A549 treated with RU486 at 1 μM for 4 hours (cell line): ENCODE measurements around the gene SPRY4. TPM values are rescaled to one million over a fixed set of nuclear protein-coding genes. Genes with fewer than 3 reads are reported as not detected.

Experiments used
- total RNA-seq: library from RNA; stranded (reverse); fragments of 200-300 nt; extraction: Qiagen RNA extraction; gene quantifications from 5 replicates; pipeline ENCODE4 v1.2.3, GENCODE V29; 2022; ENCODE audit warnings: low read depth

SPRY4 gene, protein sequence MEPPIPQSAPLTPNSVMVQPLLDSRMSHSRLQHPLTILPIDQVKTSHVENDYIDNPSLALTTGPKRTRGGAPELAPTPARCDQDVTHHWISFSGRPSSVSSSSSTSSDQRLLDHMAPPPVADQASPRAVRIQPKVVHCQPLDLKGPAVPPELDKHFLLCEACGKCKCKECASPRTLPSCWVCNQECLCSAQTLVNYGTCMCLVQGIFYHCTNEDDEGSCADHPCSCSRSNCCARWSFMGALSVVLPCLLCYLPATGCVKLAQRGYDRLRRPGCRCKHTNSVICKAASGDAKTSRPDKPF
- 5.4 to 8.0 TPM (median 7.1 TPM) in 5 replicates for total RNA-seq

DNA sequence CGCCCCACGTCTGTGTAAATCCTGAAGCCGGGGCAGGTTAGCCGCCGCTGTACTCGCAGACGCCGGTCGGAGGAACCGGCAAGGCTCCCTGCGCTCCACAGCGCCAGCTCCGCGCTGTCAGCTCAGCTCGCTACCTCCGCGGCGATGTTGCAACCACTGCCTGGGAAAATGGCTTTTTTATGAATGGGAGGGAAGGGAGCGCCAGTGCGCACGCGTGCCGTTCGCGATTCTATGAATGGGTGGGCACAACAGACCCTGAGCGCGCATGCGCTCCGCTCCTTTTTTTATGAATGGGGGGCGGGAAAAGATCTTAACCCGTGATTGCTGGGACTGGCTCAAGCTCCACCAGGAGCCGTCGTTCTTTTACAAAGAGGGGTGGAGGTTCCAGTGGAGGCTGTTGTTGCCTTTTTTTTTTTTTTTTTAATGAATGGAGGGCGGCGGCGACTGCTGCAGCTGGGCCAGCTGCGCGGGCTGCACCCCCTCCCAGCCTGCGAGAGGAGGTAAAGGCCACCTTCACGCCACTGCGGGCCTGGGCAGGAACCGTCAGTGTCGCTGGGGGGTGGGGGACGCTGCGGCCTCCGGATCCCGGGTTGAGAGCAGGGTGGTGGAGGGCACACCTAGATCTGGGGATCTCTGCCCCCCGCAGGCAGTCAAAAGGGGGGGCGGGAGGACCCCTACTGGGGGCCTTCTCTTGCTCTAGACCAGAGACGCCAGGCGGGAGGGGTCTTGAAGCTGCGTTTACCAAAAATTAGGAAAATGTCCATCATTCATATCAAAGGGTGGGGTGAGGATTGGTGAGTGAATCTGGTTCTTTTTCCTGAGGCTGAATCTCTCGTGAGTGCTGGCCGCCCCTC is at the start of gene SPRY4:
Gene SPRY4 (minus strand): TSS at position 151 of the 854 bp plus-strand sequence. CDS start 9,913 bp downstream, outside the sequence.

Other genes starting within 250 kb of the SPRY4 start
- 31.8 to 55.8 TPM (median 53.0 TPM) in 5 replicates for gene NDFIP1, start 216.2 kb downstream of the SPRY4 start, total RNA-seq